GM23338 (cell line): Measurements from ENCODE around the gene MVB12B. TPM values are rescaled to one million over a fixed set of nuclear protein-coding genes. Genes with fewer than 3 reads are reported as not detected.

Source experiments
- ATAC-seq: fragments of 200-7000 bp; cut with Tn5 transposase; 3 replicates; pipeline ENCODE4 v1.9.1; 2020
- DNase-seq: peaks from one replicate; pipeline ENCODE4 v3.0.0-alpha.2; 2015; ENCODE audit warnings: low spot score
- H2AFZ ChIP-seq: fragments of 200-600 bp; sonication (generic); 2 replicates; pipeline ENCODE4 v1.8.0; 2016; ENCODE audit warnings: antibody characterized with exemption, mild to moderate bottlenecking, moderate library complexity
- H3F3A ChIP-seq: fragments of 200-600 bp; sonication (generic); replicated peaks from 2 replicates; pipeline ENCODE4 v1.8.0; 2017; ENCODE audit warnings: antibody characterized with exemption, mixed run types, low read depth
- H3K27ac ChIP-seq: fragments of 200-600 bp; sonication (generic); 2 replicates; pipeline ENCODE4 v1.6.1; 2016; ENCODE audit warnings: low read depth
- H3K27me3 ChIP-seq: fragments of 200-600 bp; sonication (generic); 2 replicates; pipeline ENCODE4 v1.8.0; 2016; ENCODE audit warnings: mild to moderate bottlenecking, mixed run types, moderate library complexity; ENCODE audit not compliant: insufficient read depth
- H3K36me3 ChIP-seq: fragments of 200-600 bp; sonication (generic); 2 replicates; pipeline ENCODE4 v1.8.0; 2016; ENCODE audit warnings: mild to moderate bottlenecking; ENCODE audit not compliant: insufficient read depth
- H3K4me1 ChIP-seq: fragments of 200-600 bp; sonication (generic); 2 replicates; pipeline ENCODE4 v1.8.0; 2016; ENCODE audit warnings: mild to moderate bottlenecking, moderate library complexity; ENCODE audit not compliant: insufficient read depth
- H3K4me2 ChIP-seq: fragments of 200-600 bp; sonication (generic); 2 replicates; pipeline ENCODE4 v1.7.1; 2017; ENCODE audit warnings: mixed run types
- H3K4me3 ChIP-seq: fragments of 200-600 bp; sonication (generic); 2 replicates; pipeline ENCODE4 v1.6.1; 2016; ENCODE audit warnings: mixed run types
- H3K79me2 ChIP-seq: fragments of 200-600 bp; sonication (generic); replicated peaks from 2 replicates; pipeline ENCODE4 v1.8.0; 2017; ENCODE audit warnings: mild to moderate bottlenecking; ENCODE audit not compliant: insufficient read depth
- H3K9me2 ChIP-seq: fragments of 200-600 bp; sonication (generic); 2 replicates; pipeline ENCODE4 v1.8.0; 2017; ENCODE audit not compliant: insufficient read depth
- H4K20me1 ChIP-seq: fragments of 200-600 bp; sonication (generic); replicated peaks from 2 replicates; pipeline ENCODE4 v1.8.0; 2017; ENCODE audit warnings: mild to moderate bottlenecking; ENCODE audit not compliant: insufficient read depth
- H3K27ac Mint-ChIP-seq: 2 replicates; pipeline ENCODE4 v1.8.0; 2020; ENCODE audit warnings: inconsistent platforms, mild to moderate bottlenecking, moderate library complexity, mixed read lengths
- H3K27me3 Mint-ChIP-seq: 3 replicates; pipeline ENCODE4 v1.8.0; 2022; ENCODE audit warnings: low read depth, mild to moderate bottlenecking, moderate library complexity, mixed read lengths, inconsistent platforms; ENCODE audit not compliant: insufficient read depth, poor library complexity
- H3K36me3 Mint-ChIP-seq: 3 replicates; pipeline ENCODE4 v1.8.0; 2021; ENCODE audit warnings: low read depth, mild to moderate bottlenecking, inconsistent platforms, moderate library complexity, mixed read lengths
- H3K4me1 Mint-ChIP-seq: 3 replicates; pipeline ENCODE4 v1.8.0; 2020; ENCODE audit warnings: mild to moderate bottlenecking, inconsistent platforms, mixed read lengths
- H3K4me3 Mint-ChIP-seq: 3 replicates; pipeline ENCODE4 v1.8.0; 2021; ENCODE audit warnings: moderate library complexity, mild to moderate bottlenecking, inconsistent platforms, mixed read lengths
- H3K9me3 Mint-ChIP-seq: 3 replicates; pipeline ENCODE4 v1.8.0; 2020; ENCODE audit warnings: moderate library complexity, mild to moderate bottlenecking, inconsistent platforms, mixed read lengths
- CREB1 ChIP-seq: fragments of 250-450 bp; sonication (Bioruptor Pico); IDR thresholded peaks from 2 replicates; pipeline ENCODE4 v1.5.0; 2020; ENCODE audit warnings: low read depth, mild to moderate bottlenecking, moderate library complexity
- CTCF ChIP-seq, 2 experiments: fragments of 200-600 bp in 1 of 2; sonication (generic) in 1 of 2; conservative IDR thresholded peaks; 2 replicates each; pipeline versions ENCODE4 v1.5.1 to v1.6.1; 2016 to 2017; ENCODE audit warnings: antibody characterized with exemption in 2 of 2, low read depth in 2 of 2, mild to moderate bottlenecking in 2 of 2, moderate library complexity in 1 of 2
- EZH2 ChIP-seq: fragments of 200-600 bp; sonication (generic); IDR thresholded peaks from one replicate; pipeline ENCODE4 v1.8.0; 2017; ENCODE audit warnings: antibody characterized with exemption, mild to moderate bottlenecking, low read depth; ENCODE audit not compliant: unreplicated experiment
- JUNB ChIP-seq: IDR thresholded peaks from one replicate; pipeline ENCODE4 v1.6.1; 2016; ENCODE audit warnings: antibody characterized with exemption; ENCODE audit not compliant: unreplicated experiment
- NANOG ChIP-seq: IDR thresholded peaks from 2 replicates; pipeline ENCODE4 v1.6.1; 2016; ENCODE audit warnings: antibody characterized with exemption, borderline replicate concordance
- POLR2AphosphoS5 ChIP-seq: IDR thresholded peaks from 2 replicates; pipeline ENCODE4 v1.6.1; 2016; ENCODE audit warnings: antibody characterized with exemption, low read depth
- REST ChIP-seq: IDR thresholded peaks from one replicate; pipeline ENCODE4 v1.6.1; 2018; ENCODE audit warnings: antibody characterized with exemption; ENCODE audit not compliant: unreplicated experiment
- STAT1 ChIP-seq: IDR thresholded peaks from one replicate; pipeline ENCODE4 v1.6.1; 2016; ENCODE audit warnings: antibody characterized with exemption; ENCODE audit not compliant: unreplicated experiment
- ZNF114 ChIP-seq: fragments of 250-450 bp; sonication (Bioruptor Pico); IDR thresholded peaks from 2 replicates; pipeline ENCODE4 v1.5.0; 2020; ENCODE audit warnings: mild to moderate bottlenecking, moderate library complexity
- polyA plus RNA-seq: library from polyadenylated mRNA; unstranded; fragments of >200 nt; fragmentation: Nextera tagmentation; extraction: Ambion mirVana; gene quantifications from 2 replicates; pipeline ENCODE4 v1.2.1, GENCODE V29; 2016
- total RNA-seq: library from RNA; depleted of rRNA; stranded (reverse); fragments of >200 nt; shearing (Covaris generic); gene quantifications from 2 replicates; pipeline ENCODE4 v1.2.3, GENCODE V29; 2014

Gene MVB12B
- total and polyA plus RNA-seq, 2 experiments from 2014 or later: 1.9 to 6.6 TPM

- no peak for TF ChIP-seq CTCF (conservative IDR thresholded peaks at IDR 0.05; ENCODE audit: low read depth in 2 of 2)
- TF ChIP-seq JUNB: no peak
Observed at GRCh38 chr9:126383406-126384046, 56.9 kb downstream of the MVB12B start (continued).

- no peak overlapping the region for H3K4me3 Mint-ChIP-seq
- no peak overlapping the region for H3K27ac Mint-ChIP-seq
- Histone ChIP-seq H4K20me1 (no peaks in the 10 kb centered on the region), H3K36me3 (no peaks in the 10 kb centered on the region), H3K4me2 (no peak overlapping the region), H3K9me2 (no peaks in the 10 kb centered on the region), H3K4me3 (no peak overlapping the region), H3F3A (no peaks in the 10 kb centered on the region), H3K27ac (no peak overlapping the region), H2AFZ (no peak overlapping the region), H3K4me1 (peaks cover 12% of the 10 kb centered on the region; the same call in 1 of the 2 replicates), H3K27me3 (no peaks in the 10 kb centered on the region), H3K79me2 (no peaks in the 10 kb centered on the region)
- H3K27me3 Mint-ChIP-seq: peaks cover 2% of the 10 kb centered on the region
- no peaks in the 10 kb centered on the region for H3K9me3 Mint-ChIP-seq
- peaks cover 25% of the 10 kb centered on the region for H3K4me1 Mint-ChIP-seq
- no peak for DNase-seq
- no peak for TF ChIP-seq CREB1 (CRISPR knock-in tag)
- no peak for TF ChIP-seq POLR2AphosphoS5
- no peak for TF ChIP-seq STAT1
- no peak for TF ChIP-seq JUNB
- no peak for TF ChIP-seq NANOG
- TF ChIP-seq EZH2: no peak
- no peak for ATAC-seq
- no peaks in the 10 kb centered on the region for H3K36me3 Mint-ChIP-seq
Observed at GRCh38 chr9:126384926-126385325, 58.3 kb downstream of the MVB12B start.

- peaks cover 2% of the 10 kb centered on the region for H3K27me3 Mint-ChIP-seq
- H3K27ac Mint-ChIP-seq: no peak overlapping the region
- no peak overlapping the region for H3K4me2 ChIP-seq
- no peaks in the 10 kb centered on the region for H3K9me3 Mint-ChIP-seq
- H3K4me1 ChIP-seq: peaks cover 3% of the 10 kb centered on the region; the same call in 1 of the 2 replicates
- H2AFZ ChIP-seq: no peak overlapping the region
- TF ChIP-seq REST (no peak), CTCF (conservative IDR thresholded peaks at IDR 0.05; ENCODE audit: low read depth in 2 of 2) (peak; percentile 39 to 72), ZNF114 (CRISPR knock-in tag) (no peak)
- no peaks in the 10 kb centered on the region for H3K36me3 Mint-ChIP-seq
- no peaks in the 10 kb centered on the region for H4K20me1 ChIP-seq
- H3K4me3 ChIP-seq: no peak overlapping the region
- no peaks in the 10 kb centered on the region for H3K9me2 ChIP-seq
- H3K36me3 ChIP-seq: no peaks in the 10 kb centered on the region
- peak; percentile 58 for DNase-seq
- no peaks in the 10 kb centered on the region for H3K79me2 ChIP-seq
- peaks cover 17% of the 10 kb centered on the region for H3K4me1 Mint-ChIP-seq
- H3F3A ChIP-seq: no peaks in the 10 kb centered on the region
- H3K4me3 Mint-ChIP-seq: no peak overlapping the region
- peak; percentile 95 for ATAC-seq
- no peak overlapping the region for H3K27ac ChIP-seq
- no peaks in the 10 kb centered on the region for H3K27me3 ChIP-seq
Observed at GRCh38 chr9:126386088-126386487, 59.5 kb downstream of the MVB12B start.
